PC-9 (cell line): ENCODE results near the gene UTY.

Experiments used
- EZH2 ChIP-seq: fragments of 200-600 bp; sonication (generic); IDR thresholded peaks from 2 replicates; pipeline ENCODE4 v1.8.0; 2017; ENCODE audit warnings: antibody characterized with exemption, low read depth
- TF ChIP-seq, protein P1 (sequence below): fragments of 200-600 bp; sonication (generic); conservative IDR thresholded peaks from 2 replicates; pipeline ENCODE4 v1.6.1; 2017; ENCODE audit warnings: mixed run types, antibody characterized with exemption, mild to moderate bottlenecking, moderate library complexity

DNA sequence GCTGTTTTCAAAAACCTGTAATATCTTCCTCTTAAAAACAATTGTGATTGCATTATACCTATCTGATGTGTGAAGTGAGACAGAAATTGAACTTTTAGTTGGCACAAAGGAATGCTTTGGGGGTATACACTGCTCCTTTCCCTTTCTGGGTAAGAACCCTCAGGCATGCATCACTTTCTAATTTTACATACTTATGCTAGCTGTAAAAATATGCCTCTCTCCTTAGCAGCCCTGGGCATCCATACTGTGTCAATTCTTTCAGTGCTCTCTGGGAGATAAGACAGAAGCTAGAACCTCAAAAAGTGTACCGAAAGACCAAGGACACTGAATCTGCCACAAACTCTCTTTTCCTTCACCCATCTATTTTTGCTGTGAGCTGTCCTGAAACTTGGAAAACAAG, 246.7 kb downstream of the UTY start:
- no peak for TF ChIP-seq EZH2
- TF ChIP-seq, protein P1, sequence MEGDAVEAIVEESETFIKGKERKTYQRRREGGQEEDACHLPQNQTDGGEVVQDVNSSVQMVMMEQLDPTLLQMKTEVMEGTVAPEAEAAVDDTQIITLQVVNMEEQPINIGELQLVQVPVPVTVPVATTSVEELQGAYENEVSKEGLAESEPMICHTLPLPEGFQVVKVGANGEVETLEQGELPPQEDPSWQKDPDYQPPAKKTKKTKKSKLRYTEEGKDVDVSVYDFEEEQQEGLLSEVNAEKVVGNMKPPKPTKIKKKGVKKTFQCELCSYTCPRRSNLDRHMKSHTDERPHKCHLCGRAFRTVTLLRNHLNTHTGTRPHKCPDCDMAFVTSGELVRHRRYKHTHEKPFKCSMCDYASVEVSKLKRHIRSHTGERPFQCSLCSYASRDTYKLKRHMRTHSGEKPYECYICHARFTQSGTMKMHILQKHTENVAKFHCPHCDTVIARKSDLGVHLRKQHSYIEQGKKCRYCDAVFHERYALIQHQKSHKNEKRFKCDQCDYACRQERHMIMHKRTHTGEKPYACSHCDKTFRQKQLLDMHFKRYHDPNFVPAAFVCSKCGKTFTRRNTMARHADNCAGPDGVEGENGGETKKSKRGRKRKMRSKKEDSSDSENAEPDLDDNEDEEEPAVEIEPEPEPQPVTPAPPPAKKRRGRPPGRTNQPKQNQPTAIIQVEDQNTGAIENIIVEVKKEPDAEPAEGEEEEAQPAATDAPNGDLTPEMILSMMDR = no peak
